Keratinocyte (primary cell): Measurements from ENCODE around the gene PRDM1.

Experiments
- EZH2 ChIP-seq: IDR thresholded peaks from one replicate; pipeline ENCODE4 v1.6.1; 2012; ENCODE audit warnings: inconsistent platforms, mild to moderate bottlenecking, low read length, moderate library complexity
- TF ChIP-seq, protein P1 (sequence below), 3 experiments: IDR thresholded peaks in 1 of 3; conservative IDR thresholded peaks in 1 of 3; optimal IDR thresholded peaks in 1 of 3; 2 replicates in 2 of 3; 3 replicates in 1 of 3; pipeline versions ENCODE3 to v1.5.1; 2011; ENCODE audit warnings: low read length in 3 of 3, mild to moderate bottlenecking in 3 of 3, moderate library complexity in 2 of 3, control low read depth in 1 of 3, inconsistent platforms in 1 of 3; ENCODE audit not compliant: insufficient read depth in 2 of 3; ENCODE audit errors: extremely low read depth in 1 of 3

DNA sequence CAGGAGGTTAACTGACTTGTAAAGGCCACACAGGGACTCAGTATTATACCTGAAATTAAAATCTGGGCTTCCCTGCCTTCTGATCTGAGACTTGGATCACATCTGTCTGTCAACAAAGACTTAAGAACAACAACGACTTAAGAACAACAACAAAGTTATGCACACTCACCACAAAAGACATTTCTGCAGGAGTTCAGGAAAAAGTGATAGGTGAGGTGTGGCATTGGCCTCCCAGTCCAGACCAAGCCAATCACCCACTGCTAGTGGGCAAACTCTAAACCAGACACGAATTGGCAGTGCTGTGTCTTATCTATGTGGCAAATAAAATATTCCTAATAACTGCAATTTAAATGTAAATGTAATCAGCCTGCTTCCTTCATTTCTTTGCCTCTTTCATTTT lies 61.3 kb downstream of the PRDM1 start:
- TF ChIP-seq, protein P1, sequence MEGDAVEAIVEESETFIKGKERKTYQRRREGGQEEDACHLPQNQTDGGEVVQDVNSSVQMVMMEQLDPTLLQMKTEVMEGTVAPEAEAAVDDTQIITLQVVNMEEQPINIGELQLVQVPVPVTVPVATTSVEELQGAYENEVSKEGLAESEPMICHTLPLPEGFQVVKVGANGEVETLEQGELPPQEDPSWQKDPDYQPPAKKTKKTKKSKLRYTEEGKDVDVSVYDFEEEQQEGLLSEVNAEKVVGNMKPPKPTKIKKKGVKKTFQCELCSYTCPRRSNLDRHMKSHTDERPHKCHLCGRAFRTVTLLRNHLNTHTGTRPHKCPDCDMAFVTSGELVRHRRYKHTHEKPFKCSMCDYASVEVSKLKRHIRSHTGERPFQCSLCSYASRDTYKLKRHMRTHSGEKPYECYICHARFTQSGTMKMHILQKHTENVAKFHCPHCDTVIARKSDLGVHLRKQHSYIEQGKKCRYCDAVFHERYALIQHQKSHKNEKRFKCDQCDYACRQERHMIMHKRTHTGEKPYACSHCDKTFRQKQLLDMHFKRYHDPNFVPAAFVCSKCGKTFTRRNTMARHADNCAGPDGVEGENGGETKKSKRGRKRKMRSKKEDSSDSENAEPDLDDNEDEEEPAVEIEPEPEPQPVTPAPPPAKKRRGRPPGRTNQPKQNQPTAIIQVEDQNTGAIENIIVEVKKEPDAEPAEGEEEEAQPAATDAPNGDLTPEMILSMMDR (optimal IDR thresholded peaks at IDR 0.05 in 1 of 3, IDR thresholded peaks at IDR 0.05 in 1 of 3, conservative IDR thresholded peaks at IDR 0.05 in 1 of 3; ENCODE audit: extremely low read depth in 1 of 3, insufficient read depth in 2 of 3, low read length in 3 of 3) = no peak
- TF ChIP-seq EZH2 = no peak
